B cell (primary cell): ENCODE measurements around the gene SUB1. TPM values are rescaled to one million over a fixed set of nuclear protein-coding genes. Genes with fewer than 3 reads are reported as not detected.

ENCODE experiments used
- ATAC-seq: fragments of 200-7000 bp; cut with Tn5 transposase; one replicate; pipeline ENCODE4 v1.10.0; 2021; ENCODE audit warnings: low read depth, mild to moderate bottlenecking, moderate number of reproducible peaks, moderate library complexity
- CTCF ChIA-PET: fragments of 350-600 bp; sonication (Branson Sonifier 250); formaldehyde crosslinking; loops from one replicate; lab custom pipeline; 2021; ENCODE audit warnings: antibody characterized with exemption, inconsistent platforms; lab: Charles Lee
- POLR2A ChIA-PET: fragments of 350-600 bp; sonication (Branson Sonifier 250); formaldehyde crosslinking; loops from one replicate; lab custom pipeline; 2021; ENCODE audit warnings: antibody characterized with exemption; lab: Charles Lee
- DNase-seq: peaks from one replicate; pipeline ENCODE4 v3.0.0; 2013
- H2AFZ ChIP-seq: 2 replicates; pipeline ENCODE4 v1.6.1; 2012; ENCODE audit warnings: mild to moderate bottlenecking, low read depth, low read length; ENCODE audit not compliant: insufficient read depth, poor library complexity, severe bottlenecking
- H3K27ac ChIP-seq, 2 donors: 1 replicate in 1 of 2; 2 replicates in 1 of 2; pipeline ENCODE4 v1.5.1; 2012 to 2013; ENCODE audit warnings: low read length in 2 of 2, mild to moderate bottlenecking in 2 of 2, moderate library complexity in 1 of 2
- H3K27me3 ChIP-seq, 4 experiments: fragments of 200-600 bp in 1 of 4; sonication (generic) in 1 of 4; replicated peaks in 1 of 4; 1 replicate in 2 of 4; 2 replicates in 2 of 4; pipeline versions ENCODE4 v1.6.1 to v1.7.0; 2013 to 2016; ENCODE audit warnings: low read length in 3 of 4, mild to moderate bottlenecking in 2 of 4, mixed read lengths in 1 of 4, moderate library complexity in 1 of 4; ENCODE audit not compliant: insufficient read depth in 4 of 4, control insufficient read depth in 3 of 4; ENCODE audit errors: control extremely low read depth in 1 of 4
- H3K36me3 ChIP-seq, 2 experiments: replicated peaks in 1 of 2; 1 replicate in 1 of 2; 2 replicates in 1 of 2; pipeline versions ENCODE4 v1.6.1 to v1.7.1; 2013; ENCODE audit warnings: low read length in 1 of 2; ENCODE audit not compliant: insufficient read depth in 2 of 2, control insufficient read depth in 1 of 2; ENCODE audit errors: control extremely low read depth in 1 of 2, extremely low read depth in 1 of 2
- H3K4me1 ChIP-seq, 2 donors: fragments of 200-600 bp in 1 of 2; sonication (generic) in 1 of 2; 1 replicate in 1 of 2; 2 replicates in 1 of 2; pipeline versions ENCODE4 v1.5.1 to v1.6.1; 2013 to 2017; ENCODE audit warnings: low read length in 2 of 2; ENCODE audit not compliant: control insufficient read depth in 2 of 2, insufficient read depth in 2 of 2
- H3K4me2 ChIP-seq: replicated peaks from 2 replicates; pipeline ENCODE3; 2012; ENCODE audit warnings: mild to moderate bottlenecking, low read depth, low read length; ENCODE audit not compliant: poor library complexity, severe bottlenecking
- H3K4me3 ChIP-seq, 5 experiments: fragments of 200-600 bp in 1 of 5; sonication (generic) in 1 of 5; 1 replicate in 3 of 5; 2 replicates in 2 of 5; pipeline versions ENCODE4 v1.5.1 to v1.7.0; 2011 to 2016; ENCODE audit warnings: low read length in 4 of 5, mild to moderate bottlenecking in 4 of 5, low read depth in 2 of 5, control low read depth in 1 of 5, moderate library complexity in 1 of 5; ENCODE audit not compliant: insufficient read depth in 1 of 5; ENCODE audit errors: control extremely low read depth in 1 of 5, extremely low read depth in 1 of 5
- H3K79me2 ChIP-seq: fragments of 200-600 bp; sonication (generic); one replicate; pipeline ENCODE4 v1.6.0; 2016; ENCODE audit warnings: low read length; ENCODE audit not compliant: control insufficient read depth, insufficient read depth
- H3K9ac ChIP-seq: fragments of 200-600 bp; sonication (generic); 2 replicates; pipeline ENCODE4 v1.6.1; 2017; ENCODE audit warnings: mild to moderate bottlenecking, low read length, moderate library complexity
- H3K9me3 ChIP-seq, 3 donors: one replicate each; pipeline versions ENCODE4 v1.6.1 to v1.7.1; 2013; ENCODE audit warnings: low read length in 2 of 3; ENCODE audit not compliant: control insufficient read depth in 2 of 3, insufficient read depth in 1 of 3; ENCODE audit errors: control extremely low read depth in 1 of 3
- H4K20me1 ChIP-seq: 2 replicates; pipeline ENCODE4 v1.6.0; 2012; ENCODE audit warnings: mild to moderate bottlenecking, low read length; ENCODE audit not compliant: insufficient read depth, control insufficient read depth, poor library complexity, severe bottlenecking
- H3K27ac Mint-ChIP-seq: one replicate; pipeline ENCODE4 v1.8.0; 2021; ENCODE audit warnings: mixed read lengths
- H3K27me3 Mint-ChIP-seq: one replicate; pipeline ENCODE4 v1.8.0; 2021; ENCODE audit warnings: mixed read lengths
- H3K4me1 Mint-ChIP-seq: one replicate; pipeline ENCODE4 v1.8.0; 2021; ENCODE audit warnings: mixed read lengths
- H3K4me3 Mint-ChIP-seq: one replicate; pipeline ENCODE4 v1.8.0; 2021; ENCODE audit warnings: mixed read lengths
- H3K9me3 Mint-ChIP-seq: one replicate; pipeline ENCODE4 v1.8.0; 2022; ENCODE audit warnings: mixed read lengths; ENCODE audit not compliant: insufficient read depth
- EZH2 ChIP-seq: IDR thresholded peaks from 2 replicates; pipeline ENCODE4 v1.6.1; 2012; ENCODE audit warnings: borderline replicate concordance, low read depth, mild to moderate bottlenecking, moderate library complexity, low read length; ENCODE audit not compliant: insufficient read depth, poor library complexity, severe bottlenecking
- WGBS: methylation state at CpG from one replicate; pipeline ENCODE4 v1.1.5; 2013; ENCODE audit warnings: missing lambda C conversion rate; ENCODE audit not compliant: insufficient coverage; 5-methylcytosine and 5-hydroxymethylcytosine counted together
- intact Hi-C: fragments of 100-400 bp; cut with micrococcal nuclease; formaldehyde crosslinking; loops from one replicate; pipeline ENCODE4 v1.10.0; 2022
- polyA plus RNA-seq: library from polyadenylated mRNA; depleted of rRNA; stranded (reverse); fragments of >200 nt; gene quantifications from 2 replicates; pipeline ENCODE4 v1.2.3, GENCODE V29; 2012
- total RNA-seq, 2 donors: library from RNA; stranded (reverse); fragments of 120-200 nt in 1 of 2; gene quantifications; 1 replicate in 1 of 2; 2 replicates in 1 of 2; pipeline versions ENCODE4 v1.2.3 to v1.2.4, GENCODE V29; 2013 to 2022
- TF ChIP-seq, protein P1 (sequence below): fragments of 200-600 bp; IDR thresholded peaks from one replicate; pipeline ENCODE4 v1.8.0; 2022; ENCODE audit warnings: antibody characterized with exemption, mild to moderate bottlenecking

The SUB1 gene
- total and polyA plus RNA-seq, 2 donors (not counting 1 experiment from before 2014, with no cell fraction given), result 55.4 to 117 TPM

DNA sequence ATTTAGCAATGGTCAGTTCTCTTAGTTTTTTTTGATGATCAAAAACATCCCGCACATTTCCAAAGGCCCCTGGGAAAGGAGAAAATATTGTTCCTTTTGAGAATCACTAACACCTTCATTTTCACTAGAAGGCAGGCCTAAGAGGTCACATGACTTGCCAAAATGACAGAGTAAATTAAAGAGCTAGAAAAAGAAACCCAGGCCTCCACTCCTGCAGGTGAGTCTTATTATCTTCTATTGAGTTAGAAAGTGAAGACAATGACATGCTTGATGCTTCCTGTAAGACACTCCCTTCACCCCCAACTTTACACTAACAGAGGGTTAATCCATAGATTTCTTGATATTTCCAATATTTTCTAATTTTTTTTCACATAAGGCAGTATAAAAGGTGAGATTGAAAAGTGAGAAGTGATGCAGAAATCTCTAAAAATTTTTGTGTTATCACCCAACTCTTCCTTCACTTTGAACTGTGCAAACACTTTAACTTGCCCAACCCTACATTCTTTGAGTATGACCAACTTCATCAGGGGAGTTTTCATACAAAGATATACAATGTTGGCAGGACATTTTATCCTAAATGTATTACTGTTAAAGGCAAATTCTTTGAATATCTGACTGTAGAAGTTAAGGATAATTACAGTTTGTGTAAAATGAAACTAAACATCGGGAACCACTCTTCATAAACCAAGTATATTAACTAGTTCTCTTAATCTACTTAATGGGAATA, 57.1 kb downstream of the SUB1 start:
- H3K4me3 ChIP-seq, result no peak overlapping the region
- ChIA-PET POLR2A (no interaction called here), CTCF (no interaction called here)
- no peaks in the 10 kb centered on the region for H3K9me3 Mint-ChIP-seq
- H3K4me3 Mint-ChIP-seq, result no peak overlapping the region
- no peak overlapping the region for H2AFZ ChIP-seq
- H3K36me3 ChIP-seq, result no peaks in the 10 kb centered on the region
- peaks cover 7% of the 10 kb centered on the region for H3K27me3 Mint-ChIP-seq
- intact Hi-C loops, result no loop called here
- H3K4me2 ChIP-seq, result no peak overlapping the region
- no peak overlapping the region for H3K27ac Mint-ChIP-seq
- no peak overlapping the region for H3K9ac ChIP-seq
- TF ChIP-seq, protein P1, sequence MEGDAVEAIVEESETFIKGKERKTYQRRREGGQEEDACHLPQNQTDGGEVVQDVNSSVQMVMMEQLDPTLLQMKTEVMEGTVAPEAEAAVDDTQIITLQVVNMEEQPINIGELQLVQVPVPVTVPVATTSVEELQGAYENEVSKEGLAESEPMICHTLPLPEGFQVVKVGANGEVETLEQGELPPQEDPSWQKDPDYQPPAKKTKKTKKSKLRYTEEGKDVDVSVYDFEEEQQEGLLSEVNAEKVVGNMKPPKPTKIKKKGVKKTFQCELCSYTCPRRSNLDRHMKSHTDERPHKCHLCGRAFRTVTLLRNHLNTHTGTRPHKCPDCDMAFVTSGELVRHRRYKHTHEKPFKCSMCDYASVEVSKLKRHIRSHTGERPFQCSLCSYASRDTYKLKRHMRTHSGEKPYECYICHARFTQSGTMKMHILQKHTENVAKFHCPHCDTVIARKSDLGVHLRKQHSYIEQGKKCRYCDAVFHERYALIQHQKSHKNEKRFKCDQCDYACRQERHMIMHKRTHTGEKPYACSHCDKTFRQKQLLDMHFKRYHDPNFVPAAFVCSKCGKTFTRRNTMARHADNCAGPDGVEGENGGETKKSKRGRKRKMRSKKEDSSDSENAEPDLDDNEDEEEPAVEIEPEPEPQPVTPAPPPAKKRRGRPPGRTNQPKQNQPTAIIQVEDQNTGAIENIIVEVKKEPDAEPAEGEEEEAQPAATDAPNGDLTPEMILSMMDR, result no peak
- TF ChIP-seq EZH2, result no peak
- H3K27me3 ChIP-seq, result no peaks in the 10 kb centered on the region
- WGBS, result no CpG with 5 or more reads among the region's 2 CpGs
- ATAC-seq (no peak), DNase-seq (no peak)
- H3K4me1 ChIP-seq, result no peaks in the 10 kb centered on the region
- no peaks in the 10 kb centered on the region for H3K79me2 ChIP-seq
- H3K9me3 ChIP-seq, result no peaks in the 10 kb centered on the region
- H4K20me1 ChIP-seq, result no peaks in the 10 kb centered on the region
- no peaks in the 10 kb centered on the region for H3K4me1 Mint-ChIP-seq
- H3K27ac ChIP-seq, result no peak overlapping the region

DNA sequence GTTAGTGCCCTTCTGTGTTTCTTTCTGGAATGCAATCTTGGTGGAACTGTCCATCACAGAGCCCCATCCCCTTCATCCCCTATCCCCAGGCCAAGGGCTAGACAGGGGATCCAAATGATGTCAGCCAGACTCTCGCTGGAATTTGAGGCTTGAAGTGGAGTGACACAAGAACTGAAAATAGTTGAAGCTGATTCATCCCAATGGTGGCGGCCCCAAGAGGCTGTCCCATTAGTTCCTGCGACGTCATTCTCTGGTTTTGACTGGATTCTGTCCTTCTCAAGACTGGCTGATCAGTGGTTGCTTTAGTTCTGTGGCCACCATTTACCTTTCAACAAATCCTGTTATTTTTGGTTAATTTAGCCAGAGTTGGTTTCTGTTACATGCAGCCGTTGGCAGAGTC, 59.9 kb downstream of the SUB1 start:
- Histone ChIP-seq H3K4me1 (no peaks in the 10 kb centered on the region), H3K4me3 (no peak overlapping the region), H3K9ac (no peak overlapping the region), H3K27me3 (no peaks in the 10 kb centered on the region), H3K9me3 (peaks cover 0 to 3% (median 0%) of the 10 kb centered on the region in 3 donors), H3K4me2 (no peak overlapping the region), H2AFZ (no peak overlapping the region), H3K36me3 (no peaks in the 10 kb centered on the region), H4K20me1 (no peaks in the 10 kb centered on the region), H3K79me2 (no peaks in the 10 kb centered on the region), H3K27ac (no peak overlapping the region)
- Mint-ChIP-seq H3K4me3 (no peak overlapping the region), H3K27me3 (peaks cover 7% of the 10 kb centered on the region), H3K9me3 (no peaks in the 10 kb centered on the region), H3K27ac (no peak overlapping the region), H3K4me1 (no peaks in the 10 kb centered on the region)
- CTCF ChIA-PET, result no interaction called here
- WGBS, result 89% methylated on average over 4 of the region's 5 CpGs
- intact Hi-C loops, result no loop called here
- TF ChIP-seq, protein P1, result no peak
- no peak for ATAC-seq
- DNase-seq, result no peak
- POLR2A ChIA-PET, result no interaction called here
